Transverse colon (tissue), 4 donors: ENCODE measurements around the gene FCGBP. TPM values are rescaled to one million over a fixed set of nuclear protein-coding genes. Genes with fewer than 3 reads are reported as not detected.
"Not testable (repeated sequence)": the region's sequence is repeated elsewhere in the genome, so short reads cannot be mapped to it uniquely, and the experiment has no call there.

Source experiments
- DNase-seq: peaks from one replicate; pipeline ENCODE4 v3.0.0-alpha.2; 2019
- H3K27ac ChIP-seq, 4 donors: fragments of 200-600 bp; sonication (generic); 2 replicates each; pipeline ENCODE4 v1.5.1; 2016 to 2018; ENCODE audit warnings: inconsistent platforms in 4 of 4
- H3K27me3 ChIP-seq: fragments of 200-600 bp; sonication (generic); 2 replicates; pipeline ENCODE4 v1.5.1; 2017; ENCODE audit warnings: inconsistent platforms
- H3K36me3 ChIP-seq, 4 donors: fragments of 200-600 bp; sonication (generic); 2 replicates each; pipeline ENCODE4 v1.5.1; 2017 to 2019; ENCODE audit warnings: inconsistent platforms in 4 of 4
- H3K4me1 ChIP-seq, 4 donors: fragments of 200-600 bp; sonication (generic); 2 replicates each; pipeline ENCODE4 v1.5.1; 2017 to 2020; ENCODE audit warnings: inconsistent platforms in 4 of 4
- H3K4me3 ChIP-seq, 4 donors: fragments of 200-600 bp; sonication (generic); 1 replicate in 1 of 4; 2 replicates in 3 of 4; pipeline versions ENCODE4 v1.5.1 to v1.6.1; 2017 to 2019; ENCODE audit warnings: inconsistent platforms in 4 of 4
- H3K9me3 ChIP-seq, 2 donors: fragments of 200-600 bp; sonication (generic); 2 replicates each; pipeline ENCODE4 v1.5.1; 2017 to 2019; ENCODE audit warnings: inconsistent platforms in 2 of 2
- CTCF ChIP-seq, 5 experiments: fragments of 200-600 bp in 3 of 5; fragments of 450-650 bp in 2 of 5; sonication (generic) in 3 of 5; IDR thresholded peaks; 1 replicate in 2 of 5; 2 replicates in 3 of 5; pipeline ENCODE4 v1.5.1; 2016 to 2017; ENCODE audit warnings: antibody characterized with exemption in 5 of 5, inconsistent platforms in 3 of 5, mild to moderate bottlenecking in 2 of 5, moderate library complexity in 1 of 5
- EP300 ChIP-seq: sonication (generic); formaldehyde crosslinking; IDR thresholded peaks from one replicate; pipeline ENCODE4 v1.6.1; 2017; ENCODE audit warnings: antibody characterized with exemption, low read depth
- POLR2A ChIP-seq: fragments of 450-650 bp; IDR thresholded peaks from one replicate; pipeline ENCODE4 v1.6.1; 2016; ENCODE audit warnings: antibody characterized with exemption, mild to moderate bottlenecking, moderate library complexity
- POLR2AphosphoS5 ChIP-seq, 3 donors: sonication (generic); formaldehyde crosslinking; IDR thresholded peaks; one replicate each; pipeline ENCODE4 v1.6.1; 2016; ENCODE audit warnings: antibody characterized with exemption in 3 of 3
- WGBS, 2 donors: methylation state at CpG; one replicate each; pipeline ENCODE4 v1.1.5; 2018; ENCODE audit warnings: low coverage in 1 of 2; 5-methylcytosine and 5-hydroxymethylcytosine counted together
- in situ Hi-C, 4 donors: fragments of 200-750 bp; cut with MboI; loops; one replicate each; pipeline versions ENCODE4 v1.15.0 to v1.15.1; 2017; ENCODE audit warnings: low sequenced_read_pairs in 3 of 4, low pct_ligation_motif_present in 1 of 4, low pct_unique_long_range_greater_than_20kb in 1 of 4
- intact Hi-C: fragments of 100-400 bp; cut with DNase I; formaldehyde crosslinking; loops from one replicate; pipeline ENCODE4 v1.15.1; 2023; ENCODE audit warnings: low total_unique reads
- total RNA-seq, 4 donors: library from RNA; depleted of rRNA; stranded (reverse); fragments of >200 nt; gene quantifications; one replicate each; pipeline ENCODE4 v1.1.0, GENCODE V29; 2016

The FCGBP gene
- total RNA-seq, 4 donors from 2014 or later, result 1,603 to 6,178 (median 2,329) TPM

GRCh38 chr19:39890755-39891551, 43.5 kb downstream of the FCGBP start:
- peaks cover 0 to 3% (median 0%) of the 10 kb centered on the region in 4 donors for H3K4me1 ChIP-seq
- WGBS, 2 donors, result 78 to 100% methylated on average over 6 to 17 of the region's 17 CpGs
- no peak overlapping the region for H3K4me3 ChIP-seq
- H3K36me3 ChIP-seq, result peaks cover 0 to 5% (median 0%) of the 10 kb centered on the region in 4 donors
- no peak overlapping the region for H3K27ac ChIP-seq
- TF ChIP-seq EP300, result no peak
- no peak for TF ChIP-seq CTCF (IDR thresholded peaks at IDR 0.05)
- TF ChIP-seq POLR2A, result no peak
- no peak for TF ChIP-seq POLR2AphosphoS5 (IDR thresholded peaks at IDR 0.05)
- no peaks in the 10 kb centered on the region for H3K9me3 ChIP-seq
- DNase-seq, result no peak
- in situ Hi-C loops, result no loop called here
- peaks cover 10% of the 10 kb centered on the region for H3K27me3 ChIP-seq
- intact Hi-C loops, result no loop called here

GRCh38 chr19:39889872-39890754, 44.3 kb downstream of the FCGBP start:
- H3K4me1 ChIP-seq, H3K27me3 ChIP-seq, in situ Hi-C loops, DNase-seq, H3K27ac ChIP-seq, intact Hi-C loops, H3K4me3 ChIP-seq, H3K9me3 ChIP-seq, H3K36me3 ChIP-seq: not testable (repeated sequence)
- peak in 1 of 3 donors; percentile 36 for TF ChIP-seq POLR2AphosphoS5 (IDR thresholded peaks at IDR 0.05)
- 91 to 97% methylated on average over 8 to 18 of the region's 20 CpGs for WGBS, 2 donors

- DNase-seq, H3K36me3 ChIP-seq, H3K9me3 ChIP-seq, H3K27ac ChIP-seq, intact Hi-C loops, in situ Hi-C loops, H3K27me3 ChIP-seq, H3K4me3 ChIP-seq, H3K4me1 ChIP-seq: not testable (repeated sequence)
- WGBS, 2 donors, result 47 to 80% methylated on average over 1 to 2 of the region's 3 CpGs
Observed at GRCh38 chr19:39887456-39887951, 46.9 kb downstream of the FCGBP start.

- in situ Hi-C loops, H3K4me1 ChIP-seq, H3K9me3 ChIP-seq, H3K36me3 ChIP-seq, H3K27ac ChIP-seq, DNase-seq, H3K4me3 ChIP-seq, intact Hi-C loops, H3K27me3 ChIP-seq: not testable (repeated sequence)
- WGBS, 2 donors, result no CpG with 5 or more reads among the region's 30 CpGs
Observed at GRCh38 chr19:39885821-39886554, 48.4 kb downstream of the FCGBP start.

- WGBS, 2 donors, result 69% methylated on average over 5 of the region's 9 CpGs; no CpG with 5 or more reads in 1 of the 2 donors
Observed at GRCh38 chr19:39884721-39885120, 49.7 kb downstream of the FCGBP start.

More at GRCh38 chr19:39884721-39885120, 49.7 kb downstream of the FCGBP start:
- H3K36me3 ChIP-seq, H3K9me3 ChIP-seq, DNase-seq, H3K4me1 ChIP-seq, in situ Hi-C loops, intact Hi-C loops, H3K4me3 ChIP-seq, H3K27ac ChIP-seq, H3K27me3 ChIP-seq: not testable (repeated sequence)

Other genes with a start within 250 kb of the FCGBP start
- not detected for gene LGALS14, start 230.2 kb downstream of the FCGBP start, total RNA-seq
- gene CLC, start 196.6 kb downstream of the FCGBP start, total RNA-seq, result not detected
- gene LEUTX, start 155.8 kb downstream of the FCGBP start, total RNA-seq, result not detected
- gene DYRK1B, start 100.5 kb downstream of the FCGBP start, total RNA-seq, result 10 to 100 TPM; 13.3 to 16.1 (median 15.1) TPM
- gene FBL, start 88.3 kb downstream of the FCGBP start, total RNA-seq, result 100 to 1,000 TPM in 1 of 4 donors, 10 to 100 TPM in 3; 20.6 to 107 (median 62.6) TPM
- gene PSMC4, start 36.5 kb upstream of the FCGBP start, total RNA-seq, result 10 to 100 TPM; 46.4 to 83.4 (median 77.5) TPM
- 1 to 10 TPM in 3 of 4 donors, under 1 TPM in 1; 0.60 to 8.1 (median 2.4) TPM for gene ZNF546, start 62.4 kb upstream of the FCGBP start, total RNA-seq
- 10 to 100 TPM in 3 of 4 donors, 1 to 10 TPM in 1; 4.5 to 87.8 (median 25.5) TPM for gene ZNF780B, start 121.6 kb upstream of the FCGBP start, total RNA-seq
- gene ZNF780A, start 156.3 kb upstream of the FCGBP start, total RNA-seq, result 10 to 100 TPM in 1 of 4 donors, 1 to 10 TPM in 3; 3.0 to 19.7 (median 7.2) TPM